Skeletal muscle satellite cell (primary cell): Measurements from ENCODE around the gene LOXL4.

Source experiments
- H3K27me3 ChIP-seq: 2 replicates; pipeline ENCODE4 v1.7.0; 2013; ENCODE audit warnings: low read length; ENCODE audit not compliant: control insufficient read depth, insufficient read depth
- H3K36me3 ChIP-seq: 2 replicates; pipeline ENCODE4 v1.7.0; 2013; ENCODE audit warnings: mild to moderate bottlenecking, control low read depth, low read length; ENCODE audit not compliant: insufficient read depth
- H3K4me1 ChIP-seq: 2 replicates; pipeline ENCODE4 v1.7.0; 2013; ENCODE audit warnings: low read length; ENCODE audit not compliant: control insufficient read depth, insufficient read depth
- H3K4me2 ChIP-seq: 2 replicates; pipeline ENCODE4 v1.7.0; 2013; ENCODE audit warnings: mild to moderate bottlenecking, low read length
- H3K4me3 ChIP-seq: 2 replicates; pipeline ENCODE4 v1.7.0; 2013; ENCODE audit warnings: low read length
- H3K9ac ChIP-seq: 2 replicates; pipeline ENCODE4 v1.7.0; 2013; ENCODE audit warnings: mild to moderate bottlenecking, low read depth, low read length, moderate library complexity
- H3K9me3 ChIP-seq: replicated peaks from 2 replicates; pipeline ENCODE4 v1.7.0; 2013; ENCODE audit warnings: mild to moderate bottlenecking, control low read depth, low read length

LOXL4 gene

GRCh38 chr10:98293550-98294269 is 25.7 kb upstream of the LOXL4 start:
- Histone ChIP-seq H3K36me3 (no peaks in the 10 kb centered on the region), H3K9me3 (no peaks in the 10 kb centered on the region), H3K4me1 (peaks cover 18% of the 10 kb centered on the region), H3K4me3 (no peak overlapping the region), H3K27me3 (peaks cover 76% of the 10 kb centered on the region), H3K9ac (no peak overlapping the region), H3K4me2 (peak overlapping the region; percentile 20)

DNA sequence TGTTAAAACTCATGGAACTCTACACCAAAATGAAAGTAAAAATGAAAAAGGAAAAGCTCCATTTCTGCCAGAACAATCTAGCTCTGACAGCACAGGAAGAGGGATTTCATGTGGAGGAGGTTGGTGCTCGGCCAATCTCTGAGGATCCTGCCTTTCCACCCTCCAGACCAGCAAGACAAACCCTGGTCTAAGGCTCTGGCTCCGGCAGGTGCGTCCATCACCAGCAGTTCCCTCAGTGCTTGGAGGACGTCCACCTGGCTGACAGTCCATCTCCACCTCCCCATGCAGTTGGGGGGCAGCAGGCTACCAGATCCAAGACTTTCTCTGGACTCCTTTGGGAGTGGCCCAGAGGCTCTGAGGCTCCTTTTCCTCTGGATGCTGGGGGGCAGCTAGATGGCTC is 25.0 kb upstream of the LOXL4 start:
- Histone ChIP-seq H3K9me3 (no peaks in the 10 kb centered on the region), H3K27me3 (peaks cover 74% of the 10 kb centered on the region), H3K36me3 (no peaks in the 10 kb centered on the region), H3K9ac (no peak overlapping the region), H3K4me2 (no peak overlapping the region), H3K4me1 (peaks cover 18% of the 10 kb centered on the region), H3K4me3 (no peak overlapping the region)

DNA sequence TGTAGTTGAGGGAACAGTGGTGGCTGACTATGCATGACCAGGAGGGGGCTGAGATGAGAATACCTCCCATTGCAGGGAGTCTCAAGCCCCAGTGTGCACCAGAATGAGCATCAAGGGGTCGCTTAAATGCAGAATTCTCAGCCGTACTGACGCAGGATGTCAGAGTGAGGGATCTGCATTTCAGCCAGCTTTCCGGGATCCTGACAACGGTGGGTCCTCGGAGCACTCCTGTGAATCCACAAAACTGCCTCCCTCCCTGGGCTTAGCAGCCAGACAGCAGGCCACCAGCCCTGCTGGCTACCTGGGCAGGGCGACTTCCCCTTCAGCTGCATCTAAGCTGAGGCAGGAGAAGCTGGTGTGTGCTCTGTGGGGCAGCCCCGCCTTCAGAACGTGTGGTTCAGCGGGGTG is 21.8 kb upstream of the LOXL4 start:
- Histone ChIP-seq H3K36me3 (no peaks in the 10 kb centered on the region), H3K4me1 (peaks cover 10% of the 10 kb centered on the region), H3K4me2 (no peak overlapping the region), H3K9ac (no peak overlapping the region), H3K4me3 (no peak overlapping the region), H3K27me3 (peaks cover 78% of the 10 kb centered on the region), H3K9me3 (no peaks in the 10 kb centered on the region)

- no peak overlapping the region for H3K4me2 ChIP-seq
- peaks cover 81% of the 10 kb centered on the region for H3K27me3 ChIP-seq
- H3K9me3 ChIP-seq, result no peaks in the 10 kb centered on the region
- H3K9ac ChIP-seq, result no peak overlapping the region
- H3K36me3 ChIP-seq, result no peaks in the 10 kb centered on the region
- H3K4me1 ChIP-seq, result no peaks in the 10 kb centered on the region
- no peak overlapping the region for H3K4me3 ChIP-seq
These were observed 19.3 kb upstream of the LOXL4 start for GRCh38 chr10:98287321-98287720.

DNA sequence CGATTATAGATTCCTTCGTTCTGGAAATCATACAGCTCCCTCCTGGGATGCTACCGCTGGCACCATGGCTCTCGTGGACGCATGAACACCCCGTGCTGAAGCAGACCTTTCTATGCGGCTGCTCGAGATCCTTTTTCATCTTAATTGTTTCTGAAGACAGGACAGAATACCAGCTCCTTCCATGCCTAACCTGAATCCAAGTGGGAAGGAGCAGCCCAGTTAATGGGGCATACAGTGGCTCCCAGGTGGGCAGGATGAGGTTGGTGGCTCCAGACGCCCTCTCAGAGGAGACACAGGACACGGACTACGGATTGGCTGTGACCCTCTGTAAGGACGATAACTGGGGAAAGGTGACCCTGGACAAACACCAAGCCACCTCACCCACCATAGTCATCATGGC is 18.4 kb upstream of the LOXL4 start:
- no peaks in the 10 kb centered on the region for H3K36me3 ChIP-seq
- H3K4me1 ChIP-seq, result no peaks in the 10 kb centered on the region
- H3K4me3 ChIP-seq, result no peak overlapping the region
- H3K9me3 ChIP-seq, result no peaks in the 10 kb centered on the region
- no peak overlapping the region for H3K4me2 ChIP-seq
- H3K27me3 ChIP-seq, result peaks cover 81% of the 10 kb centered on the region
- no peak overlapping the region for H3K9ac ChIP-seq

DNA sequence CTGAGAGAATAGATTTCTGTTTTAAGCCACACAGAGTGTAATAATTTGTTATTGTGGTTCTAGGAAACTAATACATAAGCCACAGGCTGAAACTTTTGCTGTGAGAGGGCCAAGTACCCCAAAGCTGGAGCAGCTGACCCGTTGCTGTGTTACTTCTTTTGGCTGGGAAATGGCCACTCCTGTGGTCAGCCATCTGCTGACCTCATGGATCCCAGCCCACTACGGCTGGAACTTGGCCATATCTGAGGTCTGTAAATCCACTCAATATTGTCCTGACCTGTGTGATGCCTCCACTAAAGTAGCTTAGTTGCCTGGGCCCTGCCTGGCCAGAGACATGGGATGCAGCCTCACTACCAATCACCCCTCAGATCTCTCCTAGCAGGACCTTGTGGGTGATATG is 17.4 kb upstream of the LOXL4 start:
- Histone ChIP-seq H3K4me1 (no peaks in the 10 kb centered on the region), H3K27me3 (peaks cover 80% of the 10 kb centered on the region), H3K4me3 (no peak overlapping the region), H3K9ac (no peak overlapping the region), H3K36me3 (no peaks in the 10 kb centered on the region), H3K4me2 (no peak overlapping the region), H3K9me3 (no peaks in the 10 kb centered on the region)

GRCh38 chr10:98276311-98276710 is 8.3 kb upstream of the LOXL4 start:
- H3K27me3 ChIP-seq, result peaks cover 43% of the 10 kb centered on the region
- no peak overlapping the region for H3K9ac ChIP-seq
- H3K4me2 ChIP-seq, result no peak overlapping the region
- H3K4me3 ChIP-seq, result no peak overlapping the region
- no peaks in the 10 kb centered on the region for H3K36me3 ChIP-seq
- H3K9me3 ChIP-seq, result no peaks in the 10 kb centered on the region
- H3K4me1 ChIP-seq, result no peaks in the 10 kb centered on the region

- Histone ChIP-seq H3K4me2 (no peak overlapping the region), H3K36me3 (no peaks in the 10 kb centered on the region), H3K9ac (no peak overlapping the region), H3K9me3 (no peaks in the 10 kb centered on the region), H3K4me3 (no peak overlapping the region), H3K27me3 (peaks cover 32% of the 10 kb centered on the region), H3K4me1 (peaks cover 10% of the 10 kb centered on the region)
These were observed 6.6 kb upstream of the LOXL4 start for GRCh38 chr10:98274562-98274961.

- Histone ChIP-seq H3K36me3 (no peaks in the 10 kb centered on the region), H3K27me3 (peaks cover 26% of the 10 kb centered on the region), H3K4me2 (no peak overlapping the region), H3K9ac (no peak overlapping the region), H3K4me3 (no peak overlapping the region), H3K4me1 (peaks cover 22% of the 10 kb centered on the region), H3K9me3 (no peaks in the 10 kb centered on the region)
These were observed 5.3 kb upstream of the LOXL4 start for GRCh38 chr10:98273057-98273850.

DNA sequence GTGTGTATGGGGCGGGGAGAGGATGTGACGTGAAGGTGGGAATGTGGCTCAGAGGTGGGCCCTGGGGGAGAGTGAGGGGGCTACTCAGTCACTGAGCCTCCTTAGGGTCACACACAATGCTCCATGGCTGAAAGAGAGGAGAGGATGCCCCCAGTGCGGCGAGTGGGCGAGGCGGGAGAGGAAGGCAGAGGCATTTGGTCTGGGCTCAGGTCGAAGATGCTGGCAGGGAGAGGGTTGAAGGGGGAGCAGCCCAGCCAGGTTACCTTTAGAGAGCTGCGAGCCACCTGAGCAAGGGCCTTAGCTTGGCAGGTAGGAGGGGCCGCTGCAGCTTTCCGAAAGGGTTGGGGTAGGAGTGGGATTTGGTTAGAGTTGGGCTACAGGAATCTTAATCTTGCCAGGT is 4.7 kb upstream of the LOXL4 start:
- no peak overlapping the region for H3K4me3 ChIP-seq

GRCh38 chr10:98272245-98272644 is 4.3 kb upstream of the LOXL4 start:
- Histone ChIP-seq H3K9ac (no peak overlapping the region), H3K36me3 (no peaks in the 10 kb centered on the region), H3K4me2 (no peak overlapping the region), H3K4me3 (no peak overlapping the region), H3K9me3 (no peaks in the 10 kb centered on the region), H3K27me3 (peaks cover 23% of the 10 kb centered on the region), H3K4me1 (peaks cover 29% of the 10 kb centered on the region)

More for the DNA sequence above, 4.7 kb upstream of the LOXL4 start:
- no peak overlapping the region for H3K4me2 ChIP-seq
- peaks cover 25% of the 10 kb centered on the region for H3K4me1 ChIP-seq
- peaks cover 23% of the 10 kb centered on the region for H3K27me3 ChIP-seq
- H3K9me3 ChIP-seq, result no peaks in the 10 kb centered on the region
- H3K36me3 ChIP-seq, result no peaks in the 10 kb centered on the region
- no peak overlapping the region for H3K9ac ChIP-seq

- Histone ChIP-seq H3K36me3 (no peaks in the 10 kb centered on the region), H3K4me2 (no peak overlapping the region), H3K4me3 (no peak overlapping the region), H3K9ac (no peak overlapping the region), H3K9me3 (no peaks in the 10 kb centered on the region), H3K4me1 (peaks cover 42% of the 10 kb centered on the region), H3K27me3 (peaks cover 19% of the 10 kb centered on the region)
These were observed 2.8 kb upstream of the LOXL4 start for GRCh38 chr10:98270786-98271185.
